Measurements from ENCODE around the gene LRP2BP.

The LRP2BP gene

GRCh38 chr4:185426960-185427688, 31.4 kb upstream of the LRP2BP start:
- DNase-seq (ENCODE audit: low spot score), result peak; percentile 13
- H3K27ac ChIP-seq, result no peak overlapping the region
- no peak for TF ChIP-seq CTCF (conservative IDR thresholded peaks at IDR 0.05; ENCODE audit: low read depth)
- CTCF ChIA-PET, result interaction anchor here (0.6 to 0.7 kb wide), 2 partner anchors 9 to 75 kb away, joined by 3 to 4 read pairs; no protein-coding TSS in a partner anchor
- POLR2A ChIA-PET (ENCODE audit: low non-redundant PET), result no interaction called here

- peak; percentile 92 for DNase-seq (ENCODE audit: low spot score)
- ChIA-PET CTCF (interaction anchor here (0.6 to 0.7 kb wide), 4 partner anchors 128 to 717 kb away, joined by 3 to 8 read pairs (median 4); no protein-coding TSS in a partner anchor), POLR2A (ENCODE audit: low non-redundant PET) (interaction anchor here (1.5 kb wide), 1 partner anchor 29 kb away, joined by 4 read pairs; the partner anchor contains the start of gene ANKRD37)
- peak within 1 kb of the TSS; percentile 89 for H3K27ac ChIP-seq
- no peak for TF ChIP-seq CTCF (conservative IDR thresholded peaks at IDR 0.05; ENCODE audit: low read depth)
These were observed 30.1 kb upstream of the LRP2BP start, which contains the start of gene UFSP2 for GRCh38 chr4:185425647-185426352. Gene UFSP2, minus strand, starts transcription at chr4:185425964. Its CDS starts 96 bp downstream, at chr4:185425868.

GRCh38 chr4:185424905-185425646, 29.4 kb upstream of the LRP2BP start:
- CTCF ChIA-PET, result interaction anchor here (0.6 to 0.7 kb wide), 3 partner anchors 129 to 718 kb away, joined by 3 to 8 read pairs (median 3); no protein-coding TSS in a partner anchor
- H3K27ac ChIP-seq, result peak overlapping the region; percentile 89
- peak; percentile 30 for DNase-seq (ENCODE audit: low spot score)
- POLR2A ChIA-PET (ENCODE audit: low non-redundant PET), result interaction anchor here (1.5 kb wide), 1 partner anchor 28 kb away, joined by 4 read pairs; the partner anchor contains the start of gene ANKRD37
- no peak for TF ChIP-seq CTCF (conservative IDR thresholded peaks at IDR 0.05; ENCODE audit: low read depth)

GRCh38 chr4:185421366-185422124, 25.8 kb upstream of the LRP2BP start:
- CTCF ChIA-PET, result no interaction called here
- POLR2A ChIA-PET (ENCODE audit: low non-redundant PET), result no interaction called here
- no peak for DNase-seq (ENCODE audit: low spot score)
- no peak overlapping the region for H3K27ac ChIP-seq
- no peak for TF ChIP-seq CTCF (conservative IDR thresholded peaks at IDR 0.05; ENCODE audit: low read depth)

GRCh38 chr4:185416955-185417354, 21.2 kb upstream of the LRP2BP start:
- ChIA-PET CTCF (no interaction called here), POLR2A (ENCODE audit: low non-redundant PET) (no interaction called here)
- no peak overlapping the region for H3K27ac ChIP-seq
- no peak for DNase-seq (ENCODE audit: low spot score)
- TF ChIP-seq CTCF (conservative IDR thresholded peaks at IDR 0.05; ENCODE audit: low read depth), result no peak

All from RWPE1 (cell line).